ENCODE data around the gene MYO15B. TPM values are rescaled to one million over a fixed set of nuclear protein-coding genes. Genes with fewer than 3 reads are reported as not detected.

The MYO15B gene
- total and polyA plus RNA-seq, 2 of the 13 experiments (the other 11 are each of a cell fraction or from before 2014, with no cell fraction given), result 2.8 to 8.1 TPM

GRCh38 chr17:75557075-75557851 lies 30.3 kb upstream of the MYO15B start (continued):
- peak; percentile 100 for TF ChIP-seq HNF1B (CRISPR knock-in tag; IDR thresholded peaks at IDR 0.05)
- no peak for TF ChIP-seq SETDB1 (CRISPR knock-in tag; IDR thresholded peaks at IDR 0.05; ENCODE audit: borderline replicate concordance)
- TF ChIP-seq, protein P1, sequence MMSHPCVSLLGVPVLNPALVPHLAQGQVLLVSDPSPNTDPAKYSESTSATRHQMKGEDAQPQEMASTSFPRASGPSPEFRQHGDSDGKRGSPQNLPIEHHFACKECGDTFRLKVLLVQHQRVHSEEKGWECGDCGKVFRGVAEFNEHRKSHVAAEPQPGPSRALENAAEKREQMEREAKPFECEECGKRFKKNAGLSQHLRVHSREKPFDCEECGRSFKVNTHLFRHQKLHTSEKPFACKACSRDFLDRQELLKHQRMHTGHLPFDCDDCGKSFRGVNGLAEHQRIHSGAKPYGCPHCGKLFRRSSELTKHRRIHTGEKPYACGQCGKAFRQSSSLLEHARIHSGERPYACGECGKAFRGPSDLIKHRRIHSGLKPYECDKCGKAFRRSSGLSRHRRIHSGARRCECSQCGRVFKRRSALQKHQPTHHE (CRISPR knock-in tag; IDR thresholded peaks at IDR 0.05; ENCODE audit: borderline replicate concordance), result peak; percentile 79; the same call in 1 of the 2 replicates
- TF ChIP-seq RBAK (CRISPR knock-in tag; IDR thresholded peaks at IDR 0.05), result no peak
- TF ChIP-seq ZFP91 (CRISPR knock-in tag; IDR thresholded peaks at IDR 0.05; ENCODE audit: borderline replicate concordance), result peak; percentile 96
- peak; percentile 78 for TF ChIP-seq SMAD3 (CRISPR knock-in tag; IDR thresholded peaks at IDR 0.05)
- TF ChIP-seq TCF7 (IDR thresholded peaks at IDR 0.05; ENCODE audit: low read depth), result no peak
- TF ChIP-seq, protein P2, sequence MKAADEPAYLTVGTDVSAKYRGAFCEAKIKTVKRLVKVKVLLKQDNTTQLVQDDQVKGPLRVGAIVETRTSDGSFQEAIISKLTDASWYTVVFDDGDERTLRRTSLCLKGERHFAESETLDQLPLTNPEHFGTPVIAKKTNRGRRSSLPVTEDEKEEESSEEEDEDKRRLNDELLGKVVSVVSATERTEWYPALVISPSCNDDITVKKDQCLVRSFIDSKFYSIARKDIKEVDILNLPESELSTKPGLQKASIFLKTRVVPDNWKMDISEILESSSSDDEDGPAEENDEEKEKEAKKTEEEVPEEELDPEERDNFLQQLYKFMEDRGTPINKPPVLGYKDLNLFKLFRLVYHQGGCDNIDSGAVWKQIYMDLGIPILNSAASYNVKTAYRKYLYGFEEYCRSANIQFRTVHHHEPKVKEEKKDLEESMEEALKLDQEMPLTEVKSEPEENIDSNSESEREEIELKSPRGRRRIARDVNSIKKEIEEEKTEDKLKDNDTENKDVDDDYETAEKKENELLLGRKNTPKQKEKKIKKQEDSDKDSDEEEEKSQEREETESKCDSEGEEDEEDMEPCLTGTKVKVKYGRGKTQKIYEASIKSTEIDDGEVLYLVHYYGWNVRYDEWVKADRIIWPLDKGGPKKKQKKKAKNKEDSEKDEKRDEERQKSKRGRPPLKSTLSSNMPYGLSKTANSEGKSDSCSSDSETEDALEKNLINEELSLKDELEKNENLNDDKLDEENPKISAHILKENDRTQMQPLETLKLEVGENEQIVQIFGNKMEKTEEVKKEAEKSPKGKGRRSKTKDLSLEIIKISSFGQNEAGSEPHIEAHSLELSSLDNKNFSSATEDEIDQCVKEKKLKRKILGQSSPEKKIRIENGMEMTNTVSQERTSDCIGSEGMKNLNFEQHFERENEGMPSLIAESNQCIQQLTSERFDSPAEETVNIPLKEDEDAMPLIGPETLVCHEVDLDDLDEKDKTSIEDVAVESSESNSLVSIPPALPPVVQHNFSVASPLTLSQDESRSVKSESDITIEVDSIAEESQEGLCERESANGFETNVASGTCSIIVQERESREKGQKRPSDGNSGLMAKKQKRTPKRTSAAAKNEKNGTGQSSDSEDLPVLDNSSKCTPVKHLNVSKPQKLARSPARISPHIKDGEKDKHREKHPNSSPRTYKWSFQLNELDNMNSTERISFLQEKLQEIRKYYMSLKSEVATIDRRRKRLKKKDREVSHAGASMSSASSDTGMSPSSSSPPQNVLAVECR (CRISPR knock-in tag; IDR thresholded peaks at IDR 0.05; ENCODE audit: borderline replicate concordance), result peak; percentile 83; the same call in 1 of the 2 replicates
- TF ChIP-seq ZNF3 (CRISPR knock-in tag; IDR thresholded peaks at IDR 0.05), result 0 out of 2 replicates have a peak, but pooled peaks have one; percentile 23
- peak; percentile 88; the same call in 1 of the 2 replicates for TF ChIP-seq DNMT1 (CRISPR knock-in tag; IDR thresholded peaks at IDR 0.05)
- peak; percentile 92 for TF ChIP-seq ESRRA (CRISPR knock-in tag; IDR thresholded peaks at IDR 0.05; ENCODE audit: low read depth)
- 0 out of 2 replicates have a peak, but pooled peaks have one; percentile 9 for TF ChIP-seq EED (CRISPR knock-in tag; IDR thresholded peaks at IDR 0.05)
- peak; percentile 96 for TF ChIP-seq ZNF607 (CRISPR knock-in tag; IDR thresholded peaks at IDR 0.05; ENCODE audit: borderline replicate concordance)
- TF ChIP-seq CAMTA2 (CRISPR knock-in tag; IDR thresholded peaks at IDR 0.05; ENCODE audit: borderline replicate concordance), result 0 out of 2 replicates have a peak, but pooled peaks have one; percentile 40

Data from HepG2 (cell line).